Activated T-cell treated with anti-CD3 and anti-CD28 coated beads, Interleukin-2, amount 50 U/mL, for 72 hours (primary cell): ENCODE measurements around the gene FAM199X. TPM values are rescaled to one million over a fixed set of nuclear protein-coding genes. Genes with fewer than 3 reads are reported as not detected.
"Not testable (repeated sequence)": the region's sequence is repeated elsewhere in the genome, so short reads cannot be mapped to it uniquely, and the experiment has no call there.

Experiments
- ATAC-seq, 2 donors: fragments of 150-1000 bp; cut with Tn5 transposase; replicated peaks in 1 of 2; 2 replicates each; pipeline ENCODE4 v1.10.0; 2021; ENCODE audit warnings: moderate library complexity in 2 of 2, mild to moderate bottlenecking in 1 of 2
- DNase-seq, 2 donors: peaks; one replicate each; pipeline ENCODE4 v3.0.0; 2021 to 2022; ENCODE audit warnings: mixed read lengths in 1 of 2
- H3K27ac Mint-ChIP-seq: one replicate; pipeline ENCODE4 v1.8.0; 2022; ENCODE audit warnings: mild to moderate bottlenecking, moderate library complexity, mixed read lengths
- H3K27me3 Mint-ChIP-seq: one replicate; pipeline ENCODE4 v1.8.0; 2022; ENCODE audit warnings: low read depth, mixed read lengths
- H3K36me3 Mint-ChIP-seq, 2 donors: one replicate each; pipeline ENCODE4 v1.8.0; 2022; ENCODE audit warnings: mixed read lengths in 2 of 2, mild to moderate bottlenecking in 1 of 2; ENCODE audit not compliant: insufficient read depth in 2 of 2
- H3K4me1 Mint-ChIP-seq: one replicate; pipeline ENCODE4 v1.8.0; 2022; ENCODE audit warnings: low read depth, mixed read lengths
- H3K4me3 Mint-ChIP-seq, 2 donors: one replicate each; pipeline ENCODE4 v1.8.0; 2022; ENCODE audit warnings: mild to moderate bottlenecking in 2 of 2, mixed read lengths in 2 of 2, moderate library complexity in 2 of 2
- H3K9me3 Mint-ChIP-seq, 2 donors: one replicate each; pipeline ENCODE4 v1.8.0; 2022; ENCODE audit warnings: mixed read lengths in 2 of 2
- total RNA-seq, 2 donors: library from RNA; stranded (reverse); gene quantifications; one replicate each; pipeline ENCODE4 v1.2.3, GENCODE V29; 2022

FAM199X gene
- total RNA-seq, 2 donors from 2014 or later = 11.8 to 13.5 TPM

DNA sequence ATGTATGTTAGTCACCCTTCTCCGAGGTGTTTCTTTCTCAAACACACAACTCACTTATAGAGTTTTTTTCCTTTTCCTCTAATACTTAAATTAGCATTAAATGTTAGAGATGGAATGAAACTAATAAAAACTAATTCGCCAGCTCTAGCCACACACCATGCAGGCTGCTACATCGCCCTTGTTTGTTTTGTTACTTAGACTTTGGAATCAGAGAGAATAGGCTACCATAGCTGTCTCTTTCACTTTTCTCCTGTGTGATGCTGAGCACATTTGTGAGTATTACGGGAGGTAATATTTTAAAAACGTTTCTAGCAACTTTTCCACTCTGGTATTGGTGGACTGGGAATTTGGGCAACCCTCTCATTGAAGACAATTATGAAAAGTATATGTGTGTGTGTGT, 44.9 kb downstream of the FAM199X start:
- Mint-ChIP-seq H3K27ac (no peak overlapping the region), H3K4me1 (no peaks in the 10 kb centered on the region), H3K36me3 (no peaks in the 10 kb centered on the region), H3K4me3 (no peak overlapping the region), H3K9me3 (no peaks in the 10 kb centered on the region), H3K27me3 (peaks cover 24% of the 10 kb centered on the region)
- DNase-seq (no peak), ATAC-seq (no peak)

DNA sequence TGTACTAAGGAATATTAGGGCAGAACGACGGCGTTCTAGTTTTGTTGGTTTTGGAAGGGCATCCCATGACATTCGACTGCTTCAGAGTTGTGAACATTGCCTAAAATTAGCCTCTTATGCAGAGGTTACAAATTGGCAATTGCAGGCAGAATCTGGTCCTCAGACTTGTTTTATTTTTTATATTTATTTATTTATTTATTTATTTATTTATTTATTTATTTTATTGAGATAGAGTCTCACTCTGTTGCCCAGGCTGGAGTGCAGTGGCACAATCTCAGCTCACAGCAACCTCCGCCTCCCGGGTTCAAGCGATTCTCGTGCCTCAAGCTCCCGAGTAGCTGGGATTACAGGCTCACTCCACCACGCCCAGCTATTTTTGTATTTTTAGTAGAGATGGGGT, 63.8 kb downstream of the FAM199X start:
- H3K9me3 Mint-ChIP-seq, ATAC-seq, H3K4me1 Mint-ChIP-seq, DNase-seq, H3K4me3 Mint-ChIP-seq, H3K27ac Mint-ChIP-seq, H3K36me3 Mint-ChIP-seq: not testable (repeated sequence)
- peaks cover 24% of the 10 kb centered on the region for H3K27me3 Mint-ChIP-seq

Other genes with a start within 250 kb of the FAM199X start
- gene TMSB15B, start 203.8 kb upstream of the FAM199X start, total RNA-seq = 10 to 100 TPM in 1 of 2 donors, 1 to 10 TPM in 1; 9.9 to 12.4 TPM
- not detected for gene H2BW1, start 152.7 kb upstream of the FAM199X start, total RNA-seq
- not detected for gene H2BW2, start 126.5 kb upstream of the FAM199X start, total RNA-seq
- gene TMSB15C, start 90.2 kb upstream of the FAM199X start, total RNA-seq = 1 to 10 TPM; 5.4 to 6.0 TPM
- gene ZCCHC18, start 53.9 kb upstream of the FAM199X start, total RNA-seq = 1 to 10 TPM; 1.4 to 3.0 TPM
- 1 to 10 TPM; 3.7 to 3.8 TPM for gene SLC25A53, start 9.4 kb upstream of the FAM199X start, total RNA-seq
- not detected for gene ESX1, start 88.5 kb downstream of the FAM199X start, total RNA-seq